Transverse colon (tissue), 4 donors: ENCODE data around the gene DGKG. TPM values are rescaled to one million over a fixed set of nuclear protein-coding genes. Genes with fewer than 3 reads are reported as not detected.

Source experiments
- DNase-seq: peaks from one replicate; pipeline ENCODE4 v3.0.0-alpha.2; 2019
- H3K27ac ChIP-seq, 4 donors: fragments of 200-600 bp; sonication (generic); 2 replicates each; pipeline ENCODE4 v1.5.1; 2016 to 2018; ENCODE audit warnings: inconsistent platforms in 4 of 4
- H3K27me3 ChIP-seq: fragments of 200-600 bp; sonication (generic); 2 replicates; pipeline ENCODE4 v1.5.1; 2017; ENCODE audit warnings: inconsistent platforms
- H3K36me3 ChIP-seq, 4 donors: fragments of 200-600 bp; sonication (generic); 2 replicates each; pipeline ENCODE4 v1.5.1; 2017 to 2019; ENCODE audit warnings: inconsistent platforms in 4 of 4
- H3K4me1 ChIP-seq, 4 donors: fragments of 200-600 bp; sonication (generic); 2 replicates each; pipeline ENCODE4 v1.5.1; 2017 to 2020; ENCODE audit warnings: inconsistent platforms in 4 of 4
- H3K4me3 ChIP-seq, 4 donors: fragments of 200-600 bp; sonication (generic); 1 replicate in 1 of 4; 2 replicates in 3 of 4; pipeline versions ENCODE4 v1.5.1 to v1.6.1; 2017 to 2019; ENCODE audit warnings: inconsistent platforms in 4 of 4
- H3K9me3 ChIP-seq, 2 donors: fragments of 200-600 bp; sonication (generic); 2 replicates each; pipeline ENCODE4 v1.5.1; 2017 to 2019; ENCODE audit warnings: inconsistent platforms in 2 of 2
- CTCF ChIP-seq, 5 experiments: fragments of 200-600 bp in 3 of 5; fragments of 450-650 bp in 2 of 5; sonication (generic) in 3 of 5; IDR thresholded peaks; 1 replicate in 2 of 5; 2 replicates in 3 of 5; pipeline ENCODE4 v1.5.1; 2016 to 2017; ENCODE audit warnings: antibody characterized with exemption in 5 of 5, inconsistent platforms in 3 of 5, mild to moderate bottlenecking in 2 of 5, moderate library complexity in 1 of 5
- EP300 ChIP-seq: sonication (generic); formaldehyde crosslinking; IDR thresholded peaks from one replicate; pipeline ENCODE4 v1.6.1; 2017; ENCODE audit warnings: antibody characterized with exemption, low read depth
- POLR2A ChIP-seq: fragments of 450-650 bp; IDR thresholded peaks from one replicate; pipeline ENCODE4 v1.6.1; 2016; ENCODE audit warnings: antibody characterized with exemption, mild to moderate bottlenecking, moderate library complexity
- POLR2AphosphoS5 ChIP-seq, 3 donors: sonication (generic); formaldehyde crosslinking; IDR thresholded peaks; one replicate each; pipeline ENCODE4 v1.6.1; 2016; ENCODE audit warnings: antibody characterized with exemption in 3 of 3
- WGBS, 2 donors: methylation state at CpG; one replicate each; pipeline ENCODE4 v1.1.5; 2018; ENCODE audit warnings: low coverage in 1 of 2; 5-methylcytosine and 5-hydroxymethylcytosine counted together
- in situ Hi-C, 4 donors: fragments of 200-750 bp; cut with MboI; loops; one replicate each; pipeline versions ENCODE4 v1.15.0 to v1.15.1; 2017; ENCODE audit warnings: low sequenced_read_pairs in 3 of 4, low pct_ligation_motif_present in 1 of 4, low pct_unique_long_range_greater_than_20kb in 1 of 4
- intact Hi-C: fragments of 100-400 bp; cut with DNase I; formaldehyde crosslinking; loops from one replicate; pipeline ENCODE4 v1.15.1; 2023; ENCODE audit warnings: low total_unique reads
- total RNA-seq, 4 donors: library from RNA; depleted of rRNA; stranded (reverse); fragments of >200 nt; gene quantifications; one replicate each; pipeline ENCODE4 v1.1.0, GENCODE V29; 2016

The DGKG gene
- total RNA-seq, 4 donors from 2014 or later, result 1.00 to 2.9 (median 1.8) TPM

- Histone ChIP-seq H3K9me3 (no peaks in the 10 kb centered on the region), H3K4me1 (peaks cover 4 to 54% (median 30%) of the 10 kb centered on the region in 4 donors), H3K27me3 (peaks cover 71% of the 10 kb centered on the region), H3K36me3 (no peaks in the 10 kb centered on the region), H3K4me3 (peak overlapping the region; percentile 41 to 76 (median 69)), H3K27ac (peak overlapping the region; percentile 75 to 88 (median 82))
- TF ChIP-seq CTCF (IDR thresholded peaks at IDR 0.05) (peak in 1 of 5 experiments; percentile 30), EP300 (no peak)
- 0 to 1% methylated on average over 2 to 67 of the region's 69 CpGs for WGBS, 2 donors
- no peak for DNase-seq
- in situ Hi-C loops (loop anchor here in 1 of 4 donors (25.0 kb wide), 1 partner anchor 679 kb away; the partner anchor contains the start of gene EIF4A2), intact Hi-C loops (no loop called here)
Measured at GRCh38 chr3:186108106-186108940, 253.7 kb downstream of the DGKG start.

- peaks cover 63% of the 10 kb centered on the region for H3K27me3 ChIP-seq
- H3K36me3 ChIP-seq, result no peaks in the 10 kb centered on the region
- WGBS, 2 donors, result 3 to 5% methylated on average over 17 to 45 of the region's 45 CpGs
- H3K4me3 ChIP-seq, result peak overlapping the region; percentile 41 to 76 (median 69)
- in situ Hi-C loops, result loop anchor here in 1 of 4 donors (25.0 kb wide), 1 partner anchor 680 kb away; the partner anchor contains the start of gene EIF4A2
- no peak for TF ChIP-seq POLR2AphosphoS5 (IDR thresholded peaks at IDR 0.05)
- TF ChIP-seq CTCF (IDR thresholded peaks at IDR 0.05), result no peak
- no peak for TF ChIP-seq EP300
- TF ChIP-seq POLR2A, result no peak
- peak; percentile 51 for DNase-seq
- H3K27ac ChIP-seq, result peak overlapping the region; percentile 12 to 83 (median 78)
- no peaks in the 10 kb centered on the region for H3K9me3 ChIP-seq
- intact Hi-C loops, result no loop called here
- H3K4me1 ChIP-seq, result peaks cover 4 to 62% (median 30%) of the 10 kb centered on the region in 4 donors
Measured at GRCh38 chr3:186107215-186108105, 254.6 kb downstream of the DGKG start.

GRCh38 chr3:186105543-186105942 lies 256.5 kb downstream of the DGKG start:
- H3K4me3 ChIP-seq, result no peak overlapping the region
- DNase-seq, result no peak
- 21 to 44% methylated on average over 6 of the region's 6 CpGs for WGBS, 2 donors
- intact Hi-C loops, result no loop called here
- no peaks in the 10 kb centered on the region for H3K9me3 ChIP-seq
- TF ChIP-seq EP300, result no peak
- no peak for TF ChIP-seq CTCF (IDR thresholded peaks at IDR 0.05)
- TF ChIP-seq POLR2A, result no peak
- no peak for TF ChIP-seq POLR2AphosphoS5 (IDR thresholded peaks at IDR 0.05)
- no peaks in the 10 kb centered on the region for H3K36me3 ChIP-seq
- peaks cover 44% of the 10 kb centered on the region for H3K27me3 ChIP-seq
- in situ Hi-C loops, result loop anchor here in 1 of 4 donors (25.0 kb wide), 1 partner anchor 682 kb away; the partner anchor contains the start of gene EIF4A2
- peaks cover 4 to 59% (median 28%) of the 10 kb centered on the region in 4 donors for H3K4me1 ChIP-seq
- H3K27ac ChIP-seq, result no peak overlapping the region

GRCh38 chr3:186102687-186103086 lies 259.3 kb downstream of the DGKG start:
- in situ Hi-C loops (loop anchor here in 1 of 4 donors (25.0 kb wide), 1 partner anchor 685 kb away; the partner anchor contains the start of gene EIF4A2), intact Hi-C loops (no loop called here)
- no peak for DNase-seq
- TF ChIP-seq CTCF (IDR thresholded peaks at IDR 0.05), result no peak
- TF ChIP-seq POLR2A, result no peak
- TF ChIP-seq EP300, result no peak
- TF ChIP-seq POLR2AphosphoS5 (IDR thresholded peaks at IDR 0.05), result no peak
- WGBS, 2 donors, result 50 to 55% methylated on average over 4 of the region's 4 CpGs
- Histone ChIP-seq H3K27ac (no peak overlapping the region), H3K9me3 (no peaks in the 10 kb centered on the region), H3K36me3 (no peaks in the 10 kb centered on the region), H3K4me1 (peaks cover 4 to 45% (median 15%) of the 10 kb centered on the region in 4 donors), H3K4me3 (no peak overlapping the region), H3K27me3 (peaks cover 25% of the 10 kb centered on the region)
